ENCODE data around the gene HOXA6.

- TF ChIP-seq EZH2 (IDR thresholded peaks at IDR 0.05) (no peak), SP1 (IDR thresholded peaks at IDR 0.05; ENCODE audit: low read depth) (no peak), RAD21 (IDR thresholded peaks at IDR 0.05; ENCODE audit: low read depth) (no peak), REST (IDR thresholded peaks at IDR 0.05; ENCODE audit: low read depth) (no peak), YY1 (IDR thresholded peaks at IDR 0.05; ENCODE audit: extremely low read depth, insufficient replicate concordance, low read depth, low read length) (no peak), CTCF (IDR thresholded peaks at IDR 0.05 in 2 of 3, conservative IDR thresholded peaks at IDR 0.05 in 1 of 3; ENCODE audit: borderline replicate concordance in 1 of 3, insufficient read depth in 1 of 3, low read depth in 2 of 3, low read length in 2 of 3) (no peak), POLR2A (IDR thresholded peaks at IDR 0.05; ENCODE audit: borderline replicate concordance, extremely low read depth, insufficient read depth, insufficient read length) (no peak), JUND (IDR thresholded peaks at IDR 0.05) (no peak), POLR2AphosphoS5 (IDR thresholded peaks at IDR 0.05; ENCODE audit: low read depth, low read length) (no peak)
Measured at GRCh38 chr7:27140126-27140857, 7.3 kb downstream of the HOXA6 start.

Data from HCT116 (cell line).